Muscle layer of colon (tissue), 2 donors: ENCODE data around the gene PLA2G3.

Experiments
- H3K27ac ChIP-seq: one replicate; pipeline ENCODE4 v1.7.0; 2013; ENCODE audit warnings: low read depth, mild to moderate bottlenecking, low read length, moderate library complexity
- H3K27me3 ChIP-seq, 2 donors: one replicate each; pipeline ENCODE4 v1.7.0; 2013; ENCODE audit warnings: low read length in 2 of 2, mild to moderate bottlenecking in 2 of 2; ENCODE audit not compliant: insufficient read depth in 2 of 2, control insufficient read depth in 1 of 2
- H3K36me3 ChIP-seq: one replicate; pipeline ENCODE4 v1.7.0; 2013; ENCODE audit warnings: mild to moderate bottlenecking, low read length; ENCODE audit not compliant: insufficient read depth
- H3K4me1 ChIP-seq: one replicate; pipeline ENCODE4 v1.7.0; 2013; ENCODE audit warnings: mild to moderate bottlenecking, low read length; ENCODE audit not compliant: insufficient read depth
- H3K4me3 ChIP-seq, 2 donors: one replicate each; pipeline ENCODE4 v1.7.0; 2013; ENCODE audit warnings: low read length in 2 of 2, low read depth in 1 of 2, mild to moderate bottlenecking in 1 of 2, moderate library complexity in 1 of 2
- H3K9ac ChIP-seq: one replicate; pipeline ENCODE4 v1.7.0; 2013; ENCODE audit warnings: low read length
- H3K9me3 ChIP-seq: one replicate; pipeline ENCODE4 v1.7.0; 2013; ENCODE audit warnings: mild to moderate bottlenecking, low read length
- donor health status: abdominal sarcoma.
- donor health status: Adenocarcinoma of cecum.

PLA2G3 gene

GRCh38 chr22:31144223-31144622 is 3.9 kb upstream of the PLA2G3 start:
- no peak overlapping the region for H3K4me3 ChIP-seq

GRCh38 chr22:31143537-31143936 is 3.2 kb upstream of the PLA2G3 start:
- Histone ChIP-seq H3K36me3 (no peaks in the 10 kb centered on the region), H3K9me3 (no peaks in the 10 kb centered on the region), H3K27me3 (peaks cover 0 to 19% of the 10 kb centered on the region in 2 donors), H3K4me1 (peaks cover 3% of the 10 kb centered on the region), H3K4me3 (no peak overlapping the region), H3K27ac (no peak overlapping the region), H3K9ac (no peak overlapping the region)

More at GRCh38 chr22:31144223-31144622, 3.9 kb upstream of the PLA2G3 start:
- H3K27ac ChIP-seq: no peak overlapping the region
- peaks cover 0 to 15% of the 10 kb centered on the region in 2 donors for H3K27me3 ChIP-seq
- H3K9me3 ChIP-seq: no peaks in the 10 kb centered on the region
- H3K9ac ChIP-seq: no peak overlapping the region
- no peaks in the 10 kb centered on the region for H3K36me3 ChIP-seq
- peaks cover 9% of the 10 kb centered on the region for H3K4me1 ChIP-seq

- H3K27ac ChIP-seq: no peak overlapping the region
Observed at GRCh38 chr22:31143038-31143437, 2.7 kb upstream of the PLA2G3 start.

DNA sequence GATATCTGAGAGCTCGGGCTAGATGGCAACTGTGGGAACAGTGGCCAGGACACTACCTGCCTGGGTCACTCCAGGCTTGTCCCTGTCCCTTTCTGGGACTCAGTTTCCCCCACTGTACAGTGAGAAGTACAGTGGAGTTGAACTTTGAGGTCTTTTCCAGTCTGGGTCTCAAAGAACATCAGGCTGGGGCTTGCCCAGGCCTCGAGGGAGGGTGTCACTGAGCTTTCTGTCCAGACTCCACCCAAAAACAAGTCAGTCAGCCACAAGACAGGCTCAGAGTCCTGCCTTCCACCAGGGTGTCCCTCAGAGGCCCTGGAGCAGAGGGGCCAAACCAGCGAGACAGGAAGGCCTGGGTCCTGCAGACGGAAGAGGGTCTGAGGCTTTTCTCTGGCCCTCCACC is 2.0 kb upstream of the PLA2G3 start:
- Histone ChIP-seq H3K9me3 (no peaks in the 10 kb centered on the region), H3K36me3 (no peaks in the 10 kb centered on the region), H3K4me1 (no peaks in the 10 kb centered on the region), H3K27ac (no peak overlapping the region), H3K27me3 (peaks cover 0 to 19% of the 10 kb centered on the region in 2 donors), H3K4me3 (no peak overlapping the region), H3K9ac (no peak overlapping the region)

More at GRCh38 chr22:31143038-31143437, 2.7 kb upstream of the PLA2G3 start:
- Histone ChIP-seq H3K9ac (no peak overlapping the region), H3K27me3 (peaks cover 0 to 19% of the 10 kb centered on the region in 2 donors), H3K36me3 (no peaks in the 10 kb centered on the region), H3K9me3 (no peaks in the 10 kb centered on the region), H3K4me3 (no peak overlapping the region), H3K4me1 (no peaks in the 10 kb centered on the region)

GRCh38 chr22:31141551-31141950 is 1.2 kb upstream of the PLA2G3 start:
- Histone ChIP-seq H3K36me3 (no peaks in the 10 kb centered on the region), H3K9me3 (no peaks in the 10 kb centered on the region), H3K4me1 (no peaks in the 10 kb centered on the region), H3K27ac (no peak overlapping the region), H3K4me3 (no peak overlapping the region), H3K27me3 (peaks cover 0 to 19% of the 10 kb centered on the region in 2 donors), H3K9ac (no peak overlapping the region)

- H3K27me3 ChIP-seq: peaks cover 0 to 19% of the 10 kb centered on the region in 2 donors
- no peaks in the 10 kb centered on the region for H3K4me1 ChIP-seq
- no peak overlapping the region for H3K27ac ChIP-seq
- no peaks in the 10 kb centered on the region for H3K9me3 ChIP-seq
- H3K4me3 ChIP-seq: no peak overlapping the region
- H3K9ac ChIP-seq: no peak overlapping the region
- H3K36me3 ChIP-seq: no peaks in the 10 kb centered on the region
Observed at GRCh38 chr22:31140746-31141145, 438 bp upstream of the PLA2G3 start.

- H3K36me3 ChIP-seq: no peaks in the 10 kb centered on the region
- no peak overlapping the region for H3K9ac ChIP-seq
- peaks cover 0 to 19% of the 10 kb centered on the region in 2 donors for H3K27me3 ChIP-seq
- no peaks in the 10 kb centered on the region for H3K4me1 ChIP-seq
- no peak overlapping the region for H3K4me3 ChIP-seq
- H3K9me3 ChIP-seq: no peaks in the 10 kb centered on the region
- no peak overlapping the region for H3K27ac ChIP-seq
Observed at GRCh38 chr22:31139066-31139465, 1.2 kb downstream of the PLA2G3 start.

DNA sequence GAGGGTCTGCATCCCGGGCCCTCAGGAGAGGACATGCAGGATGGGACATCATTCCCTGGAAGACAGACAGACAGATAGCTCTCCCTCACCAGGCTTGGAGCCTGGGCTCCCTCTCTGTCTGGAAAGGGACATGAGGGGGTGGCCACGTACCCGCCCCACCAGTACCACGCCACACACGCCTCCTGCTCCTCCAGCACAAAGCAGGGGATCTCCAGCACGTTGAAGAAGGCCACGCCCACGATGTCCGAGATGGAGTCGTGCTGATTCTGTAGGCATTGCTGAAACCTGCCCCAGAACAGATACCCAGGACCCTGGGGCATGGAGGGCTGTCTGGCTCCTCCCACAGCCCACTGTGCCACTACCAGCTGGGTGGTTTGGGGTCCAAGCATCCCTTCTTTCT is 2.2 kb downstream of the PLA2G3 start:
- Histone ChIP-seq H3K27me3 (peaks cover 0 to 19% of the 10 kb centered on the region in 2 donors), H3K4me3 (no peak overlapping the region), H3K9ac (no peak overlapping the region)

DNA sequence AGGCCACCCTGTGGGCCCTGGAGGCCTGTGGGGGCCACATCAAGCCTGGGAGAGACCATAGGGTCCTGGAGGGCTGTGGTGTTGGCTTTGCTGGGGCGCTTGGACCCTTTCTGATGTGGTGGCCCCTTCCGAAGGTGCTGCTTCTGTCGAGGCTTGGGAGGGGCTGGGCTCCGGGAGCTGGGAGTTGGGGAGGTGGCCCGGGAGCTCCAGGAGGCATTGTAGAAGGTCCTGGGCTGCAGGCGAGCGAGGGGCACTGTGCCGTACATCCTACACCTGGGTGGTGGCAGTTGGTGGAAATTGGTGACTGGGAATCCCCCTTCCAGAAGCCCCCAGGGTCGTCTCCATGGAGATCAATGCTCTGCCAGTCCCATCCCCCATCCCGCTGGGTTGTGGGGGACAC is 2.6 kb downstream of the PLA2G3 start:
- Histone ChIP-seq H3K4me1 (no peaks in the 10 kb centered on the region), H3K36me3 (no peaks in the 10 kb centered on the region), H3K27ac (no peak overlapping the region), H3K9ac (no peak overlapping the region), H3K4me3 (no peak overlapping the region), H3K9me3 (no peaks in the 10 kb centered on the region), H3K27me3 (peaks cover 0 to 19% of the 10 kb centered on the region in 2 donors)

More for the DNA sequence above, 2.2 kb downstream of the PLA2G3 start:
- Histone ChIP-seq H3K4me1 (no peaks in the 10 kb centered on the region), H3K9me3 (no peaks in the 10 kb centered on the region), H3K36me3 (no peaks in the 10 kb centered on the region), H3K27ac (no peak overlapping the region)

- Histone ChIP-seq H3K27ac (no peak overlapping the region), H3K4me3 (no peak overlapping the region), H3K9ac (no peak overlapping the region), H3K27me3 (peaks cover 0 to 19% of the 10 kb centered on the region in 2 donors), H3K36me3 (no peaks in the 10 kb centered on the region), H3K9me3 (no peaks in the 10 kb centered on the region), H3K4me1 (no peaks in the 10 kb centered on the region)
Observed at GRCh38 chr22:31136711-31137110, 3.6 kb downstream of the PLA2G3 start.

- Histone ChIP-seq H3K27ac (no peak overlapping the region), H3K4me3 (no peak overlapping the region), H3K27me3 (peaks cover 0 to 19% of the 10 kb centered on the region in 2 donors), H3K9me3 (no peaks in the 10 kb centered on the region), H3K4me1 (no peaks in the 10 kb centered on the region), H3K9ac (no peak overlapping the region), H3K36me3 (no peaks in the 10 kb centered on the region)
Observed at GRCh38 chr22:31136155-31136554, 4.2 kb downstream of the PLA2G3 start.

DNA sequence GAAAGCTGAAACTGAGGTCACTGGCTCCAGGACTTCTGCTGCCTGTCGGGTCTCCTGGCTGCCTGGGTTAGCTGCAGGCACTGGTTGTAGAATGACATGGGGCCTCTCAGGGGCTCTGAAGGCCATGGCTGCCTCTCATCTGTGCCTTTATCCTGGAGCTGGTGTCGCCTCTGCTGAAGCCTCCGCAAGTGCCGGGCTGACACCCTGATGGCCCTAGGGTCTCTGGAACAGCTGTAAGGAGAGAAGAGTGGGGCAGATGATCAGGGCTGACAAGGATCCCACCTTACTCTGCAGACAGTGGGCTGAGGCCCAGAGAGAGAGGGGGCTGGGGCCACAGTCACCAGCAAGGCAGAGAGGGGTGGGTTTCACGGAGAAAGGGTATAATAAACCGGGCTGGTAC is 4.6 kb downstream of the PLA2G3 start:
- H3K27me3 ChIP-seq: peaks cover 0 to 16% of the 10 kb centered on the region in 2 donors
- no peak overlapping the region for H3K4me3 ChIP-seq
- H3K9me3 ChIP-seq: no peaks in the 10 kb centered on the region
- H3K27ac ChIP-seq: no peak overlapping the region
- H3K4me1 ChIP-seq: no peaks in the 10 kb centered on the region
- no peak overlapping the region for H3K9ac ChIP-seq
- no peaks in the 10 kb centered on the region for H3K36me3 ChIP-seq
